Kidney (tissue), 14 donors: ENCODE measurements around the gene KCNA3. TPM values are rescaled to one million over a fixed set of nuclear protein-coding genes. Genes with fewer than 3 reads are reported as not detected.

Experiments used
- DNase-seq, 5 donors: peaks; one replicate each; pipeline ENCODE4 v3.0.0-alpha.2; 2013 to 2020
- FAIRE-seq: peaks from 2 replicates; lab custom pipeline; 2012; peaks lifted over from hg19 to GRCh38; lab: Jason Lieb, UNC
- H3K27ac ChIP-seq, 2 donors: one replicate each; pipeline ENCODE4 v1.7.0; 2013; ENCODE audit warnings: low read depth in 2 of 2, low read length in 2 of 2, inconsistent platforms in 1 of 2
- H3K27me3 ChIP-seq: one replicate; pipeline ENCODE4 v1.7.1; 2013; ENCODE audit warnings: low read length, inconsistent platforms; ENCODE audit not compliant: control insufficient read depth, insufficient read depth
- H3K36me3 ChIP-seq, 3 donors: one replicate each; pipeline versions ENCODE4 v1.7.0 to v1.7.1; 2013; ENCODE audit warnings: low read length in 3 of 3, control low read depth in 1 of 3, inconsistent platforms in 1 of 3; ENCODE audit not compliant: insufficient read depth in 3 of 3, control insufficient read depth in 2 of 3
- H3K4me1 ChIP-seq, 3 donors: one replicate each; pipeline versions ENCODE4 v1.7.0 to v1.7.1; 2013; ENCODE audit warnings: low read length in 3 of 3, inconsistent platforms in 1 of 3, low read depth in 1 of 3; ENCODE audit not compliant: control insufficient read depth in 2 of 3, insufficient read depth in 2 of 3
- H3K4me3 ChIP-seq, 3 donors: one replicate each; pipeline versions ENCODE4 v1.7.0 to v1.8.1; 2013; ENCODE audit warnings: low read length in 3 of 3, control low read depth in 1 of 3, inconsistent platforms in 1 of 3
- H3K9ac ChIP-seq, 3 donors: one replicate each; pipeline versions ENCODE4 v1.7.0 to v1.7.1; 2013; ENCODE audit warnings: low read length in 3 of 3, control low read depth in 1 of 3, inconsistent platforms in 1 of 3
- H3K9me3 ChIP-seq, 3 donors: one replicate each; pipeline versions ENCODE4 v1.7.0 to v1.7.1; 2013; ENCODE audit warnings: low read length in 3 of 3, control low read depth in 1 of 3, inconsistent platforms in 1 of 3; ENCODE audit not compliant: control insufficient read depth in 2 of 3, insufficient read depth in 1 of 3
- CTCF ChIP-seq: IDR thresholded peaks from 3 replicates; pipeline ENCODE4 v1.5.1; 2012; ENCODE audit warnings: mild to moderate bottlenecking, moderate library complexity, borderline replicate concordance; ENCODE audit not compliant: insufficient read depth; ENCODE audit errors: extremely low read depth
- intact Hi-C: fragments of 100-400 bp; cut with DNase I; formaldehyde crosslinking; loops from one replicate; pipeline ENCODE4 v1.11.1; 2022
- polyA plus RNA-seq: library from polyadenylated mRNA; stranded (reverse); fragments of 350-450 nt; fragmentation: Illumina TruSeq; extraction: RNeasy Lipid Tissue Mini Kit (QIAGEN cat#74804); gene quantifications from one replicate; pipeline ENCODE4 v1.2.3, GENCODE V29; 2014; ENCODE audit warnings: low read depth, low replicate concordance; ENCODE audit not compliant: insufficient read depth
- total RNA-seq: library from RNA; stranded (reverse); fragmentation: NEBNext Ultra II Directional; extraction: Animal tissue kit (Norgen Biotek cat#: 25700); gene quantifications from one replicate; pipeline ENCODE4 v1.2.1, GENCODE V29; 2021
- donor health status: control.
- donor health status: control.
- donor health status: control.
- donor health status: control.
- donor health status: control.
- donor health status: DM: yes; HTN: yes; CAD: no.
- donor health status: Normal renal cell carcinoma (clear cell type).

KCNA3 gene
- total and polyA plus RNA-seq, 2 donors from 2014 or later: 6.7 TPM; not detected in 1

DNA sequence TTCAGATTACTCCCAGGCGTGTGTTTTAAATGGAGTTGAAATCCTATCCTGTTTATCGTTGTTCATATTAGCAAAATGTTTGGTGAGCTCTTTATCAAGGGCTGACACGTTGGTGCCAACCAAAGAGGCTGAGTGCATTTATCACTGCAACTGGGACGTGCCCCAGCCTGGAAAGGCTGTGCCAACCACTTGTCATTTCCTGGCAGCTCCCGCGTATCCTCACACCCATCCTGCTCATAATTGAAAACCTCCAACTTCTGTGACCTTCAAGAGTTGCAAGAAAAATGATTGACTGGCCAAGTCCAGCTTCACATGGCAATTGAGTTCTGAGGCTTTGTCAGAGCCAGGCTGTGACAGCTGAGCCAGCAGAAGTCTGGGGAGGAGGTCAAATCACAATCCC is 43.7 kb upstream of the KCNA3 start:
- FAIRE-seq (no peak), DNase-seq (no peak)
- no peak overlapping the region for H3K4me3 ChIP-seq
- intact Hi-C loops: no loop called here
- TF ChIP-seq CTCF: no peak
- H3K36me3 ChIP-seq: no peaks in the 10 kb centered on the region
- H3K27me3 ChIP-seq: no peaks in the 10 kb centered on the region
- no peaks in the 10 kb centered on the region for H3K9me3 ChIP-seq
- H3K4me1 ChIP-seq: peaks cover 0 to 6% (median 0%) of the 10 kb centered on the region in 3 donors
- H3K9ac ChIP-seq: no peak overlapping the region
- no peak overlapping the region for H3K27ac ChIP-seq

GRCh38 chr1:110717179-110717578 is 42.4 kb upstream of the KCNA3 start:
- Histone ChIP-seq H3K9ac (no peak overlapping the region), H3K36me3 (no peaks in the 10 kb centered on the region), H3K9me3 (no peaks in the 10 kb centered on the region), H3K27me3 (no peaks in the 10 kb centered on the region), H3K27ac (no peak overlapping the region), H3K4me3 (no peak overlapping the region), H3K4me1 (peaks cover 0 to 6% (median 0%) of the 10 kb centered on the region in 3 donors)
- FAIRE-seq (no peak), DNase-seq (no peak)
- no peak for TF ChIP-seq CTCF
- intact Hi-C loops: no loop called here

DNA sequence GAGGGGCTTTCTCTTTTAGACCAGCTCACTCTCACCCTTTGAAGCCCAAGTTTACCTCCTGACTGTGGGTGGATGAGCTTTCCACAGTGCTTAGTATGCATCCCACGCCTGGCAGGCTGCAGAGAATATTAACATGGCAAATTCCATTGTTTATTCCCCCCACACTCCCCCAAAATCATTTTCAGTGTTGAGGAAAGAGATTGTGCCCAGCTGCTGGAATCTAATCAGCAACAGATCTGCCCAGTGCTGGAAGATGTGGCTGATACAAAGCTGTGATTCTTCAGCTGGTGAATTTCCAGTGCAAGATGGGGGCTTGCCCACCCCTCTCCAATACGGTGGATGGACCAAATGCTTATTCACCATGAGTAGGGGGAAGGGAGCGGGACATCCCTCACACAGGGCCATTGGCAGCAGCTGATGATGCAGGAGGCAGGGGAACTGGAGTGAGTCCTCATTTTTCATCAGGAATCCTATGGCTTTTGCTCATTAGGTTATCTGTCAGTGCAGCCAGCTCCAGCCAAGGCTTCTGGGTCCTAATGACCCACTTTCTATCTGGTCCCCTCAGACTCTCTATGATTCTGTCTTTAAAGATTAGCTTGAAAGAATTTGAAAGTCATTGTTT is 39.7 kb upstream of the KCNA3 start:
- intact Hi-C loops: no loop called here
- DNase-seq (peak in 1 of 5 donors; percentile 2), FAIRE-seq (no peak)
- H3K9me3 ChIP-seq: no peaks in the 10 kb centered on the region
- H3K36me3 ChIP-seq: no peaks in the 10 kb centered on the region
- H3K27me3 ChIP-seq: no peaks in the 10 kb centered on the region
- H3K4me1 ChIP-seq: peaks cover 0 to 6% (median 0%) of the 10 kb centered on the region in 3 donors
- no peak overlapping the region for H3K9ac ChIP-seq
- H3K4me3 ChIP-seq: no peak overlapping the region
- no peak for TF ChIP-seq CTCF
- no peak overlapping the region for H3K27ac ChIP-seq

GRCh38 chr1:110713221-110713620 is 38.5 kb upstream of the KCNA3 start:
- no peak overlapping the region for H3K27ac ChIP-seq

More at GRCh38 chr1:110713221-110713620, 38.5 kb upstream of the KCNA3 start:
- FAIRE-seq (no peak), DNase-seq (no peak)
- intact Hi-C loops: no loop called here
- no peak overlapping the region for H3K9ac ChIP-seq
- H3K27me3 ChIP-seq: no peaks in the 10 kb centered on the region
- H3K36me3 ChIP-seq: no peaks in the 10 kb centered on the region
- no peaks in the 10 kb centered on the region for H3K9me3 ChIP-seq
- TF ChIP-seq CTCF: no peak
- H3K4me3 ChIP-seq: no peak overlapping the region
- H3K4me1 ChIP-seq: peaks cover 0 to 6% (median 0%) of the 10 kb centered on the region in 3 donors
